Central memory CD4-positive, alpha-beta T cell (primary cell): ENCODE measurements around the gene TPSAB1.
"Not testable (repeated sequence)": the region's sequence is repeated elsewhere in the genome, so short reads cannot be mapped to it uniquely, and the experiment has no call there.

Source experiments
- DNase-seq: peaks from one replicate; pipeline ENCODE4 v3.0.0; 2022

Gene TPSAB1

DNA sequence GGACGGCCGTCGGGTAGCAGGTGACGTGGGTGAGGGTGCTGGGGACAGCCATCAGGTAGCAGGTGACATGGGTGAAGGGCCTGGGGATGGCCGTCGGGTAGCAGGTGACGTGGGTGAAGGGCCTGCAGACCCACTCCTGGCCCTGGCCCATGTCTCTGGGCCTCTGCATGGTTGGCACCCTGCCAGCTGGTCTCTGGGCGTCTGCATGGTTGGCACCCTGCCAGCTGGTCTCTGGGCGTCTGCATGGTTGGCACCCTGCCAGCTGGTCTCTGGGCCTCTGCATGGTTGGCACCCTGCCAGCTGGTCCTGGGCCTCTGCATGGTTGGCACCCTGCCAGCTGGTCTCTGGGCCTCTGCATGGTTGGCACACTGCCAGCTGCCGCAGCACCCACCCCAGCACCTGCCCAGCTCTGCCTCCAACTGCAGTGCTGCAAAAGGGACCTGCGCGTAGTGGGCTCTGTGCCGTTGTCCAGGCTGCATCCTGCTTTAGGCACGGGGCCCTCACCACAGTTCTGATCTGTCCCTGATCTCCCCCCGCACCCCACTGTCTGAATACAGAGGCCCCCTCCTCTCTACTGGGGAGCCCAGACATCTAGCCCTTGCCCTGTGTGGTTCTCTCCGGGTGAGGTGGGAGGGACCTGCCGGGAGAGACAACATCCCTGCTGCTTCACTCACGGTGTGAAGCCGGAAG lies 31.4 kb downstream of the TPSAB1 start:
- not testable (repeated sequence) for DNase-seq

GRCh38 chr16:1272453-1273198 lies 32.1 kb downstream of the TPSAB1 start:
- no peak for DNase-seq

DNA sequence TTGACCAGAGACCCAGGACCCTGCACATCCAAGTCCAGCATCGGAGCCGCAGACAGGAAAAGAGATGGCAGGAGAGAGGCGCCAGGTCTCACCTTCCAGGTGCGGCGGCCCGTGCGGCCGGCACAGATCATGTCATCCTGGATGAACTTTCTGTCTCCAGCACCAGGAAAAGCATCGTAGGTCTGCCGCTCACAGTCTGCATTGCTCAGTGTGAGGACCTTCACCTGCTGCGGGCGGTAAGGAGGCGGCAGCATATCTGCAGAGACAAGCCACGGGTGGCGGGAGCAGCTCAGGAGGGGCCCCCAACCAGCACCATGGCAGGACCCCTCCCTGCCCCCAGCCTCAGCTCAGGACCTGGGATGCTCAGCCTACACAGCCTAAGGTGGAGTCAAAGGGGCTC lies 33.3 kb downstream of the TPSAB1 start:
- DNase-seq: no peak

DNA sequence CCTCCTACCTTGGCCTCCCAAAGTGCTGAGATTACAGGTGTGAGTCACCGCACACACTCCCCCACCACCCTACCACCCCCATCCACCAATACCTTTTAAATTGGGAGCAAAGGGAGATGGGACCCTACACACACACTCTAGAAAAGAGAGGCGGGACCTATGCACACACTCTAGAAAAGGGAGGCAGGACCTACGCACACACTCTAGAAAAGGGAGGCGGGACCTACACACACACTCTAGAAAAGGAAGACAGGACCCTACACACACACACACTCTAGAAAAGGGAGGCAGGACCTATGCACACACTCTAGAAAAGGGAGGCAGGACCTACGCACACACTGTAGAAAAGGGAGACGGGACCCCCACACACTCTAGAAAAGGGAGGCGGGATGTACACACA lies 34.3 kb downstream of the TPSAB1 start:
- no peak for DNase-seq

- no peak for DNase-seq
Measured at GRCh38 chr16:1275791-1276579, 35.5 kb downstream of the TPSAB1 start.

DNA sequence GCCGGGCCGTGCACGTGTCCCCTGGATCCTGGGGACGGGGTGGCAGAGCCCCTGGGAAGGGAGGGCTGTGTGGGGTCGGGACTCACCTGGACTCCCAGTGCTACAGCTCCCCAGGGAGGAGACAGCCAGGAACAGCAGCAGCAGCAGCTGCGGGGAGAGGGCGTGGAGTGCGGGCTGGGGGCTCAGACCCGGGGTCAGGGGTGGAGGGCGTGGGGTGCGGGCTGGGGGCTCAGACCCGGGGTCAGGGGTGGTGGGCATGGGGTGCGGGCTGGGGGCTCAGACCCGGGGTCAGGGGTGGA lies 36.0 kb downstream of the TPSAB1 start:
- DNase-seq: no peak

DNA sequence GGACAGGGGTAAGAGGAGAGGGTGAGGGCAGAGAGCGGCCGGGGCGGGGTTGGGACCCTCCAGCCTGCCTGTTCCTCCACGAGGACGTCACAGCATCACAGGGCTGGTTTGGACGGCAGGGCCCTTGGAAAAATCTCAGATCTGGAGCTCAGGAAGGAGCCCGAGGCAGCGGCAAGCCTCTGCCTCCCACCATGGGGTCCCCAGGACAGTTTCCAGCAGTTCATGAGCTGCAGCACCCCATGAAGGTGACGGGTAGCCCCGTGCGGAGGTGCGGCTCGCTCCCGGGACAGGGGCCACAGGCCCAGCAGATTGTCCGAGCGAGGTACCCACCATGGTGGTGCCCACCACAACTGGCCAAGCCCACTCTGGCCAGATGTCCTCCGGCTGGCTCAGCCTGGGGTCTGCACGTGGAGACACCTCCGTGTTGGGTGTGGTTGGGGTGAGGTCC lies 36.7 kb downstream of the TPSAB1 start:
- no peak for DNase-seq

DNA sequence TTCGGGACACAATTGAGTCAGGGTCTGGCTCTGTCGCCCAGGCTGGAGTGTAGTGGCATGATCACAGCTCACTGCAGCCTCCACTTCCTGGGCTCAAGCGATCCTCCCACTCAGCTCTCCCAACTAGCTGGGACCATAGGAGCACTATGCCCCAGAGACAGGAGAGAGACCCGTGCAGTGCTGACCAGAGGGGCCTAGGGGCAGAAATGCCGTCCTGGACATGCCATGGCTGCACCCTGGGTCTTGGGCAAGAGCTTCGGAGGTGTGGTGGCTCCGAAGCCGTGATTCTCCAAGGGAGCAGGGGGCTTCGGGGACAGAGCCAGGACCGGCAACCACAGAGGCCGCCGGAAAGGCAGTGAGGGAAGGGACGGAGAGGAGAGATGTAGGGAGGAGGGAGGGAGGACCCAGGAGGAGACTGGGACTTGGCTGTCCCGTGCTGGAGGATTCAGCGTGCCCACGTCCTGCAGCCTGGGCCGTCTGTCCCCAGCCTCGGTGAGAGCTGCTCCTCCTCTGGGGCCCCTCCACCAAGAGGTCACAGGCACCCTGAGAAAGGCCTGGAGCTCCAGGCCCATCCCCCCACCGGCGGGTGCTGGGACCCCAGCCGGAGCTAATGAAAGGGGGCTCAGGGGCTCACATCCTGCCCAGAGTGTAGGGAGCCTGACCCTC lies 37.2 kb downstream of the TPSAB1 start:
- no peak for DNase-seq

GRCh38 chr16:1278477-1278876 lies 38.0 kb downstream of the TPSAB1 start:
- no peak for DNase-seq

DNA sequence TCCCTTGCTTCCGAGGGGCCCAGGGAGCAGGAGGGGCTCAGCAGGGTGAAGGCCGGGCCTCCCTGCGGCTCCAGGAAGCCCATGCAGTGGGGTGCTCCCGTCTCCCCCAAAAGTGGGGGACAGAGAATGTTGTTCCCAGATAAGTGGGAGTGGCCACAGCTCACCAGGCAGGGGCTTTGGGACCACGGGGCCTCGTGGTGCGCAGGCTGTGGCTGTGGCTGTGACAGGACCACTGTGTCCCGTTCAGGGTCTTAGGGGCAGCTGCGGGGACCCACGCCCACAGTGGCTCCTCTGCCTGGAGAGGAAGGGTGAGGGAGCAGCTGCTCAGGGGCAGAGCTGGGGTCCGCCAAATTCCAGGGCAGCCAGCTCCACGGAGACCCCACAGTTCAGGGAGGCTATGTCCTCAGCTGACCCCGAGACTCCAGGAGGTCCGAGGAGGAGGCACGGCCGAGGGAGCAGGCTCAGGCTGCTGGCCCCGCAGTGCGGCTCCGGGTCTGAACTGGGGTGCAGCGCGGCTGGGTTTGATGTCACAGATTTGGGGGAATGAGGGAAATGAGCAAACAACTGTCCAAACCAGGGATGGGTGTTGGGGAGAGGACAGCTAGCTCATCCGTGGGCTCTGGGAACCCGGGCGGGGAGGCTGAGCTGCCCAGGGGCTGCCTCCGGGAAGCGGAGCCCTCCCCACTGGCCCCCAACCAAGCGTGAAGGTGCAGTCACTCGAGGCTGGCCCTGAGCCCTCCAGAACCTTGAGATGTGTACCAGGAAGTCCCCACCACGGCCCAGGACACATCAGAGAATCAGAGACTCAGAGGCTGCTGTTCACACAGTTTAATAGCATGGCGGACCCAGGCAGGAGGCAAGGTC lies 38.8 kb downstream of the TPSAB1 start:
- DNase-seq: no peak

- no peak for DNase-seq
Measured at GRCh38 chr16:1279945-1280589, 39.6 kb downstream of the TPSAB1 start.

- DNase-seq: no peak
Measured at GRCh38 chr16:1280783-1281182, 40.3 kb downstream of the TPSAB1 start.

DNA sequence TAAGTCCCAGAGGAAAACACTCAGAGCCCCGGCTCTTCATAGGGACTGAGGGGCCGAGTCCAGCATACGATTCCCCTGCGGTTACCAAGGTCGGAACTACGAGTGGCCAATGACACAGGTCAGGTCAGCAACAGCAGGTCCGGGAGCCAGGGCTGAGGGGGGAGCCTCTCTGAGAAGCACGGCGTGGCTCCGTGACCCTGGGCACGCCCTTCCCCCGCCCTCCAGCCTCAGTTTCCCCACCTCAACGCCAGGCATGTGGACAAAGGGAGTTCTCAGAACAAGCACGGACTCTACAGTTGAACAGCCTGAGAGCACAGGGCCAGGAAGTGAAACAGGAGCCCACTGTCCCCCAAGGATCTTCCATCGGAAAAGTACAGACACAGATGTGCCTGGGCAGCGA lies 41.0 kb downstream of the TPSAB1 start:
- no peak for DNase-seq

DNA sequence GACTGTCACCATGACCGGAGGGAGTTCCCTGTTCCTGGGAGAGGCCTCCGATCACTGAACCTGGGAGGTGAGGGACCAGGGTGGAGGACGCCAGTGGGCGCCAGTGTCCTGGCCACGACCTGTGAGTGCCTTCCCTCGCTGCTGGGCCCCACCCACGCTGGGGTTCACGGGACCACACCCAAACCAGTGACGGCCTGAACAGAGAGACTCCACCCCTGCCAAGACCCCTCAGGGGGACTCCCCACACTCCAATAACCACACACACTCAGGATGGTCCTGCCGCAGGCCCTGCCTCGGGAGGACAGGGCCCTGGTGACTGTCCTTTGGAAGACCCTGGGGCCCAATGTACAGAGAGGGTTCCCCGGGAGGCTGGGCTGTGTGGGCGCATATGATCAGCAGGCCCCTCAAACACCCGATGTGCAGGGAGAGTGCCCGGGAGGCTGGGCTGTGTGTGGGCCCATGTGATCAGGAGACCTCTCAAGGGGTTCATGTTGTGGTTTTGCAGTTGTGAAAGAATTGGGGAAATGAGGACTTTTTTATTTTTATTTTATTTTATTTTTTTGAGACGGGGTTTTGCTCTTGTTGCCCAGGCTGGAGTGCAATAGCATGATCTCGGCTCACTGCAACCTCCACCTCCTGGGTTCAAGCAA lies 41.9 kb downstream of the TPSAB1 start:
- no peak for DNase-seq

GRCh38 chr16:1283296-1283695 lies 42.8 kb downstream of the TPSAB1 start:
- no peak for DNase-seq

GRCh38 chr16:1283996-1284616 lies 43.6 kb downstream of the TPSAB1 start:
- no peak for DNase-seq

DNA sequence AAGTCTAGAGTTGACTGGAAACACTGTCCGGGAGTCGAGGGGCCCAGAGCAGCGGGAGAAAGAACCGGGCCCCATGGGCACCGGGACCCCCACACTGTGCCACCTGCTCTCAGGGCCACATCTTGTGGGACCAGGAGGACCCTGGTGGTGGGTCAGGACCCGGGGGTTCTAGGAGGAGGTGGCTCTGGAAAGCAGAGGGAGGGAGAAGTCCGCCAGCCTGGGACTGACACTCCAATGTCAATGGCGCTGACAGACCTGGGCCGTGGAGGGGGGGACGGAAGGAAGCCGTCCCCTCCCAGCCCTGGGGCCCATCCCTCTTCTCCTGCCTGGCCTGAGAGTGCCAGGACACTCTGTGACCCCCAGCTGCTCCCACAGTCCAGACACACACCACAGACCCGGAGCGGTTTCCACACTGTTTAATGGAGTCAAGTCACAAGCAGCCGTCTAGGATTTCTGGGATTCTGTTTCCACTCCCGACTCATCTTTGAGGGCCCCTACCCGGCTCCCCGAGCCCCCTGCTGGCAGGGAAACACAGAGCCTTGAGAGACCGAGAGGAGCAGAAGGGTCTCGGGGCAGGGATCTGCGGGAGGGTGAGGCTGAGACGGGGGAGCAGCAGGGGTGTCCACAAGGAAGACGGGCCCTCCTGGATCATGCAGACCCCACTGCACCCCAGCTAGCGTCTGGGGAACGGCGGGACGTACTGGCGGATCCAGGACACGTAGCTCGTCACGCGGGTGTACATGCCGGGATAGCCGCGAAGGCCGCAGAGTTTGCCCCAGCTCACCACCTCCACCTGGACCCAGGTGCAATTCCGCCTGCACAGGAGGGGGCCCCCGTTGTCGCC lies 45.4 kb downstream of the TPSAB1 start:
- no peak for DNase-seq

- no peak for DNase-seq
Measured at GRCh38 chr16:1286513-1287094, 46.1 kb downstream of the TPSAB1 start.

DNA sequence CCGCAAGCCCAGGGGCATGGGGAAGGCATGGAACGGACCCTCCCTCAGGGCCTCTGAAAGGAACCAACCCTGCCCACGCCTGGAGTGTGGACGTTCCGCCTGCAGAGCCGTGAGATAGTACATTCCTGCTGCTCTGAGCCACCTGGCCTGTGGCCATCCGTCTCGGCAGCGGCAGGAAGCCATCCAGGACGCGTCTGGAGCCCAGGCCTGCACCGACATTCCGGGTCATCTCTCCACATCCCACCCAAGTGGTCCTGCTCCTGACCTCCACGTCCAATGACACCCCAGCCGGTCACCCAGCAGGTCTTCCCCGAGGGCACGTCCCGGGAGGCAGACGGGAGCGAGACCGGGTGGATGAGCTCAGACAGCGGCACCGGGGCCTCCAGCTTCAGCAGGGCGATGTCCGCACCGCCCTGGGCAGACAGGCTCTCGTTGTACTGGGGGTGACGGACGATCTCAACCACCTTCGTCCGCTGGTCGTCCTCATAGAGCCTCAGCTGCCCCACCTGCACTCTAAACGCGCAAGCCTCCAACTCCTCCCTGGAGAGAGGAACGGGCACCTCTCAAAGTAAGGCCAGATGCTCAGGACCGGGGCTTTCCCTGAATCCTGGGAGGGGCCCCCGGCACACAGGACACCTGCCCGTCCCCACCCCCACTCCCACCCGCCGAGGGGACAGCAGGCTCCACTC lies 47.6 kb downstream of the TPSAB1 start:
- no peak for DNase-seq
